Measurements from ENCODE around the gene OSBPL10.
"Not testable (repeated sequence)": the region's sequence is repeated elsewhere in the genome, so short reads cannot be mapped to it uniquely, and the experiment has no call there.

Gene OSBPL10

GRCh38 chr3:31873254-31873820 lies 107.7 kb downstream of the OSBPL10 start:
- H3K27ac ChIP-seq, result no peak overlapping the region
- H3K4me3 ChIP-seq, result no peak overlapping the region

- no peak overlapping the region for H3K4me3 ChIP-seq
Measured at GRCh38 chr3:31871939-31872507, 109.0 kb downstream of the OSBPL10 start.

GRCh38 chr3:31870111-31870510 lies 111.0 kb downstream of the OSBPL10 start:
- not testable (repeated sequence) for H3K4me3 ChIP-seq, H3K27ac ChIP-seq

More at GRCh38 chr3:31871939-31872507, 109.0 kb downstream of the OSBPL10 start:
- no peak overlapping the region for H3K27ac ChIP-seq

- H3K4me3 ChIP-seq, result no peak overlapping the region
- no peak overlapping the region for H3K27ac ChIP-seq
Measured at GRCh38 chr3:31868236-31868635, 112.8 kb downstream of the OSBPL10 start.

GRCh38 chr3:31862666-31863279 lies 118.3 kb downstream of the OSBPL10 start:
- H3K4me3 ChIP-seq, result no peak overlapping the region
- no peak overlapping the region for H3K27ac ChIP-seq

- H3K4me3 ChIP-seq, result no peak overlapping the region
- no peak overlapping the region for H3K27ac ChIP-seq
Measured at GRCh38 chr3:31861826-31862225, 119.2 kb downstream of the OSBPL10 start.

GRCh38 chr3:31860642-31861041 lies 120.4 kb downstream of the OSBPL10 start:
- not testable (repeated sequence) for H3K4me3 ChIP-seq, H3K27ac ChIP-seq

GRCh38 chr3:31859245-31859644 lies 121.8 kb downstream of the OSBPL10 start:
- Histone ChIP-seq H3K4me3 (no peak overlapping the region), H3K27ac (no peak overlapping the region)

- no peak overlapping the region for H3K27ac ChIP-seq
Measured at GRCh38 chr3:31858439-31858838, 122.6 kb downstream of the OSBPL10 start.

GRCh38 chr3:31853580-31853979 lies 127.5 kb downstream of the OSBPL10 start:
- Histone ChIP-seq H3K27ac (no peak overlapping the region), H3K4me3 (no peak overlapping the region)

More at GRCh38 chr3:31858439-31858838, 122.6 kb downstream of the OSBPL10 start:
- H3K4me3 ChIP-seq, result no peak overlapping the region

- H3K27ac ChIP-seq, result no peak overlapping the region
Measured at GRCh38 chr3:31851278-31851677, 129.8 kb downstream of the OSBPL10 start.

GRCh38 chr3:31848911-31849310 lies 132.2 kb downstream of the OSBPL10 start:
- Histone ChIP-seq H3K4me3 (no peak overlapping the region), H3K27ac (no peak overlapping the region)

More at GRCh38 chr3:31851278-31851677, 129.8 kb downstream of the OSBPL10 start:
- no peak overlapping the region for H3K4me3 ChIP-seq

GRCh38 chr3:31848163-31848818 lies 132.8 kb downstream of the OSBPL10 start:
- no peak overlapping the region for H3K4me3 ChIP-seq

GRCh38 chr3:31847760-31848159 lies 133.3 kb downstream of the OSBPL10 start:
- Histone ChIP-seq H3K27ac (no peak overlapping the region), H3K4me3 (no peak overlapping the region)

More at GRCh38 chr3:31848163-31848818, 132.8 kb downstream of the OSBPL10 start:
- no peak overlapping the region for H3K27ac ChIP-seq

GRCh38 chr3:31841515-31841914 lies 139.5 kb downstream of the OSBPL10 start:
- H3K27ac ChIP-seq, result no peak overlapping the region
- H3K4me3 ChIP-seq, result no peak overlapping the region

- Histone ChIP-seq H3K27ac (no peak overlapping the region), H3K4me3 (no peak overlapping the region)
Measured at GRCh38 chr3:31840252-31840651, 140.8 kb downstream of the OSBPL10 start.

- H3K4me3 ChIP-seq, result no peak overlapping the region
Measured at GRCh38 chr3:31839144-31839917, 141.7 kb downstream of the OSBPL10 start.

GRCh38 chr3:31836131-31837075 lies 144.7 kb downstream of the OSBPL10 start:
- H3K27ac ChIP-seq, result no peak overlapping the region
- no peak overlapping the region for H3K4me3 ChIP-seq

More at GRCh38 chr3:31839144-31839917, 141.7 kb downstream of the OSBPL10 start:
- no peak overlapping the region for H3K27ac ChIP-seq
